HG03097 (cell line): ENCODE measurements around the gene APOM.

Source experiments
- ATAC-seq: cut with Tn5 transposase; IDR thresholded peaks from one replicate; pipeline ENCODE4 v1.9.1; 2021; ENCODE audit not compliant: unreplicated experiment, low FRiP score

APOM gene

GRCh38 chr6:31630177-31630934 lies 25.3 kb upstream of the APOM start:
- ATAC-seq: no peak

GRCh38 chr6:31631209-31631608 lies 24.5 kb upstream of the APOM start:
- no peak for ATAC-seq

DNA sequence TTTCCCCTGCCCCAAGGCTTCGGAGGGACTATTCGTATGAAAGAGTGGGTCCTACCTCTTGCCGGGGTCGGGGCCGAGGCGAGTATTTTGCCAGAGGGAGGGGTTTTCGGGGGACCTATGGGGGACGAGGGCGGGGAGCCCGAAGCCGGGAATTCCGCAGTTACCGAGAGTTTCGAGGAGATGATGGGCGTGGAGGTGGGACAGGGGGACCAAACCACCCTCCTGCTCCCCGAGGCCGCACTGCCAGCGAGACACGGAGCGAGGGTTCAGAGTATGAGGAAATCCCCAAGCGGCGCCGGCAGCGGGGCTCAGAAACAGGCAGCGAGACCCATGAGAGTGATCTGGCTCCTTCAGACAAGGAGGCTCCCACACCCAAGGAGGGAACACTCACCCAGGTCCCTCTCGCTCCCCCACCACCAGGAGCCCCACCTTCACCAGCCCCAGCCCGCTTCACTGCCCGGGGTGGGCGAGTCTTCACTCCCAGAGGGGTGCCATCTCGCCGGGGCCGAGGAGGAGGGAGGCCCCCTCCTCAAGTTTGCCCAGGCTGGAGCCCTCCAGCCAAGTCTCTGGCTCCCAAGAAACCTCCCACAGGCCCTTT lies 23.9 kb upstream of the APOM start:
- ATAC-seq: no peak

GRCh38 chr6:31632279-31632946 lies 23.3 kb upstream of the APOM start:
- ATAC-seq: no peak

- ATAC-seq: no peak
Observed at GRCh38 chr6:31633447-31633846, 22.2 kb upstream of the APOM start.

- no peak for ATAC-seq
Observed at GRCh38 chr6:31634131-31634530, 21.6 kb upstream of the APOM start.

GRCh38 chr6:31634969-31635575 lies 20.6 kb upstream of the APOM start:
- ATAC-seq: no peak

- no peak for ATAC-seq
Observed at GRCh38 chr6:31636698-31637596, 18.7 kb upstream of the APOM start.

DNA sequence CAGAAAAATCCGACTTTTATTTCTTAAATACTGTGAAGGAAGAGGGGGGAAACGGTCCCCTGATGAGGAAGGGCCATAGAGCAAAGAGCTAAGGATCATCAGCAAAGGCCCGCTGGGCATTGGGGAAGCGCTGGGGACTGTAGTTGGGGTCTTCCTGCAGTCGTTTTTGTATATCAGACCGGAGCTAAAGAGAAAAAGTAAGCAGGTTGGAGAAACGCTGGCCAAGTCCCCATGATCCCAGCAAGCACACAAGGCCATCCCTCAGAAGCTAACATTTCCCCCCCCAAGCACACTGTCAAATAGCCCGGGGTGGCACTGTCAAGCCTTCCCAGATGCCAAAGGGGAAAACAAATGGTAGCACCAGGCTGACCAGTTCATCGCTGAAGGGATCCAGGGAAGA lies 16.7 kb upstream of the APOM start:
- ATAC-seq: no peak

GRCh38 chr6:31639449-31639861 lies 16.2 kb upstream of the APOM start:
- ATAC-seq: no peak

GRCh38 chr6:31640612-31641011 lies 15.1 kb upstream of the APOM start:
- no peak for ATAC-seq

DNA sequence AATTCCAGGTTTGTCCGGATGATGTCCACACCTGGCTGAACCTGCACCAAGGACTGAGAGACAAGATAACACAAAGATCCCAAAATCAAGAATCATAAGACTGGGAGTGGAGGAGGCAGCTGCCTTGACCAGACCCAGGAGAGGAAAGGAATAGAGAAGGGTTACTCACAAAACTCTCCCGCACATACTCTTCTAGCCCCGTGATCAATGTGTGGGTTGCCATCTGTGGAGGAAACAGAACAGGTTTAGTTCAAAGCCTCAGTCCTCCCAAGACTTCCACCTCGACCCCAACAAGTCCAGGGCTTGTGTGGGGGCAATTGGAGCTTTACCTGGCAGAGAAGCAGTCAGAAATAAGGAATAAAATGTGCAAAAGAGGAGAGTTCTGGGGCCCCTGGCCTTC lies 14.3 kb upstream of the APOM start:
- ATAC-seq: no peak

DNA sequence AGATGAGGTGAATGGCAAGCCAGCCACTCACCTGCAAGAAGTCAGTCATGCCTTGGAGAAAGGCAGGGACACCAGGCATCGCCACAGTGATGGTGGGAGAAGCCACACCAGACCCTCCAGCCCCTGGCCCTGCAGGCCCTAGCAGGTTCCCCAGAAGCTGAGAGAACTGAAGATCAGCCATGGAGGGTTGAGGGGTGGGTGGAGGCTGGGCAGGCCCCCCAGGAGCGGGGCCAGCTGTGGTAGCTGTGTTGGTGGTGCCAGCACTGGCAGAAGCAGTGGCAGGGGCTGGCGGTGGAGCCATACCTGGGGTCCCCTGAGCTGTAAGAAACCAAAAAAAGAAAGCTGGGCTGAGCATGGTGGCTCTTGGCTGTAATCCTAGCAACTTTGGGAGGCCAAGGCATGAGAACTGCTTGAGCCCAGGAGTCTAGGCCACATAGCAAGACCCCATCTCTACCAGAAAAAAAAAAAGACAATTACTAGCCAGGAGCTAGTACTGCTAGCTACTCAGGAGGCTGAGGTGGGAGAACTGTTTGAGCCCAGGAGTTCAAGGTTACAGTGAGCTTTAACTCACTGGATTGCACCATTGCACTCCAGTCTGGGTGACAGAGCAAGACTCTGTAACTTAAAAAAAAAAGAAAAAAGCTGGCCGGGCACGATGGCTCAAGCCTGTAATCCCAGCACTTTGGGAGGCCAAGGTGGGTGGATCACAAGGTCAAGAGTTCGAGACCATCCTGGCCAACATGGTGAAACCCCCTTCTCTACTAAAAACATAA lies 12.7 kb upstream of the APOM start:
- ATAC-seq: no peak

- no peak for ATAC-seq
Observed at GRCh38 chr6:31643818-31644454, 11.8 kb upstream of the APOM start.

DNA sequence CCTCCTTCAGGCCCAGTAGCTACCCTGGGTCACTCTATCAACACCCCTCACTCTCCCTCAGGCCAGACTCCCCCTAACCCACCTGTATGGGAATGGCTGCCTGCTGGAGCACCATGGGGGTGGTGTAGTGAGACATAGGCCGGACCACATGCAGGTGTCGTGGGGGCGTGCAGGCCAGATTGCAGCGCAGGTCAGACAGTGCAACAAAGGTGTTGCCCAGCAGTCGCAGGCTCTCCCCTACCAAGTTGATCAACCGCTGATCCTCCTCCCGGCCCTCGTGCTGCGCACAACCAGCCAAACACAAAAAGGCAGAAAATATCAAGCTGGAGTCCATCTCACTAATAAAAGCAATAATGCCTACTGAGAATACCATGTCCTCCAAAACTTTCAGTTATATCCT lies 10.4 kb upstream of the APOM start:
- no peak for ATAC-seq

DNA sequence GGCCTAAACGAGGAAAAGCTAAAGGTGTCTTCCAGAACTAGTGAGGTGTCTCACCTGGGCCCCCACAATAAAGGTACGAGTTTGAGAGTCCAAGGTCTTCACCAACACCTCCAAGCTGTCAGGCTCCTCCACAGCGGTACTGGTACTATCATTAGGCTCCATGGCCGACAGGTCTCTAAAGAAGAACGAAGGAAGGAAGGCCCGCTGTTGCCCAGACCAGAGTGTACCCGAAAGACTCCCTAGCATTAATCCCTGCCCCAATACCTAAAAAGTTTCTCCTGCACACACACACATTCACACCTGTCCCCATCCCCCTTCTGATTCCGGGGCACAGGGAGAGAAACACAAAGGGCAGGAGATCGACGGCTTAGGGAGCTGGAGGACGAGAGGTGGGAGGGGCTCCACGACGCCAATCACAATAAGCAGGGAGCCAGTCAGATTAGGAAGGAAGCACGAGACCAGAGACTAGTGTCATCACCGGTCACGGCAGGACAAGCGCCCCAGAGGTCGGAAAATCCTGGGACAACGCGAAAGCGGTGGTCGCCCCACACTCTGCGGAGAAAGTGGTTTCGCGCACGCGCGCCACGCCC lies 4.0 kb upstream of the APOM start:
- peak; percentile 19 for ATAC-seq

DNA sequence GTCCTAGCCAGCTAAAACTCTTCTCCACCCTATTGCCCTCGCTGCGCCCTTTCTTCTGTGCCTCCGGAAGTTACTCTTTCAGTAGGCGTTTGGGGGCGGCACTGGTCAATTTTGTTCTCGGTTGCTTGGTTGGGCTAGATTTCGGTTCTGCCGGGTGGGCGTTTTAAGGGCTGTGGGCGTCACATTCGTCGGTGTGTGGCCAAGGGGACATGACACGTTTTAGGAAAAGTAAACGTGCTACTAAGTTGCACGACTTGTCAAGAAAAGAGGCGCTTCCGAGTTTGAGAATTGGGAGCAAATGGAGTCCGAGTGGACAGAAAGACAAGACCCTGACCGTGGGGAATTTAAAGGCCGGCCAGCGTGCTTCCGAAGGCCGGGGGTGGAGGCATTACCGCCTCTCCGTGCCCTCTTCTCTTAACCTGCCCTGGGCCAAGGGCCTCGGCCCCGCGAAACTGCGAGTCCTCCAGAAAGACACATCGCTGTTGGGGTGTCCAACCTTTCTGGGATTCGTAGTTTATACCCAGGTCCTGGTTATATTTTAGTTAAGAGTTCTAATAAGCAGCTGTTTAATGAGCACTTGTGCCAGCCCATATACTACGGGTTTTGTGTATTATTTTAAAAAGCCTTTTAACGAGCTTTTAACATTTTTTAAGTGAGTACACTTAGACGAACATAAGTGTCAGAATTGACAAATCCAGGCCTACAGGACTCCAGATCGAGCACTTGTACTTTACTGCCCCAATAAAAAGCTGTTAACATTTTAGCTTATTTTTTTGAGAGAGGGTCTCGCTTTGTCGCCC lies 2.6 kb upstream of the APOM start:
- ATAC-seq: peak; percentile 52
